HG02884 (cell line): ENCODE results near the gene SLC49A3.
A peak's percentile ranks its signal among the peaks of the same experiment; 100 is the strongest.
"Not testable (repeated sequence)": the region's sequence is repeated elsewhere in the genome, so short reads cannot be mapped to it uniquely, and the experiment has no call there.

Source experiments
- ATAC-seq: cut with Tn5 transposase; IDR thresholded peaks from one replicate; pipeline ENCODE4 v1.9.1; 2021; ENCODE audit warnings: mild to moderate bottlenecking, moderate library complexity; ENCODE audit not compliant: unreplicated experiment

The SLC49A3 gene

GRCh38 chr4:722169-722725 lies 33.3 kb upstream of the SLC49A3 start:
- no peak for ATAC-seq

GRCh38 chr4:721261-722168 lies 32.6 kb upstream of the SLC49A3 start:
- ATAC-seq: no peak

DNA sequence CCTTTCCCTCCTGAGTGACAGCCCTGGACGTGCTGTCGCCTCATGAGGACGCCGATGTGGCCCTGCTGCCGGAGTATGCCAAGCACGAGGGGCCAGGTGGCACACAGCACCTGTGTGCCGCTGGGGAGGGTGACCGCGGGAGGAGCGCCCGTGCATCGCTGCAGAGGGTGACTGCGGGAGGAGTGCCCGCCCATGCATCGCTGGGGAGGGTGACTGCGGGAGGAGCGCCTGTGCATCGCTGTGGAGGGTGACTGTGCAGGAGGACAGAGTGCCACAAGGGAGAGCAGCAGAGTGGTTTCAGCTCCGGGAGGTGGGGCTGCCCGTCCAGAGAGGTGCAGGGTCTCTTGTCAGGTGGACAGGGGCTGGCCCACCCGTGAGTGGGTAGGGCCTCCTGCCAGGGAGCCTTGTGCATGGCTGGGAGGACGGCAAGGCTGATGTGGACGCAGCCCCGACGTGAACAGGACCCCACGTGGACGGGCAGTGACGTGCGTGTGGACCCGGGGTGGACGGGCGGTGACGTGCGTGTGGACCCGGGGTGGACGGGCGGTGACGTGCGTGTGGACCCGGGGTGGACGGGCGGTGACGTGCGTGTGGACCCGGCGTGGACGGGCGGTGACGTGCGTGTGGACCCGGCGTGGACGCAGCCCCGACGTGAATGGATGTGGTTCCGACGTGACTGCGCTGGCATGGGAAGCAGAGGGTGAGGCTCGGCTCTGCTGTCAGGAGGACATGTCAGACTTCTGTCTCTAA lies 31.3 kb upstream of the SLC49A3 start:
- ATAC-seq: no peak

GRCh38 chr4:718460-718859 lies 29.5 kb upstream of the SLC49A3 start:
- no peak for ATAC-seq

GRCh38 chr4:717601-718320 lies 28.8 kb upstream of the SLC49A3 start:
- ATAC-seq: no peak

DNA sequence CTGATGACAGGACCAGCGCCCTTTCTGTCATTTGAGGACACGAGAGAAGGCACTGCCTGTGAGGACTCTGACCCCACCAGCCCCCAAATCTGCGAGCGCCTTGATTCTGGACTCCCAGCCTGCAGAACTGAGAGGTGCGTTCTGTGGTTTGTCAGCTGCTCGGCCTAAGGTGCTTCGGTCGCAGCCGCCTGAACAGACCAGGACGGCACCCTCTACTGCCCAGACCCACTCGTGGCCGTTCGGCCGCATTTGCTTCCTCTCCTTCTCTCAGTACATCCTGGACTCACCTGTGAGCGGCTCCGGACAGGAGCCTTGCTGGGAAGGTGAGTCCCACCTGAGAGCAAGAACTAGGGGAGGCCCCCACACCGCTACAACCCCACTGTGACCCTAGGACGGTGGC lies 25.1 kb upstream of the SLC49A3 start:
- ATAC-seq: no peak

DNA sequence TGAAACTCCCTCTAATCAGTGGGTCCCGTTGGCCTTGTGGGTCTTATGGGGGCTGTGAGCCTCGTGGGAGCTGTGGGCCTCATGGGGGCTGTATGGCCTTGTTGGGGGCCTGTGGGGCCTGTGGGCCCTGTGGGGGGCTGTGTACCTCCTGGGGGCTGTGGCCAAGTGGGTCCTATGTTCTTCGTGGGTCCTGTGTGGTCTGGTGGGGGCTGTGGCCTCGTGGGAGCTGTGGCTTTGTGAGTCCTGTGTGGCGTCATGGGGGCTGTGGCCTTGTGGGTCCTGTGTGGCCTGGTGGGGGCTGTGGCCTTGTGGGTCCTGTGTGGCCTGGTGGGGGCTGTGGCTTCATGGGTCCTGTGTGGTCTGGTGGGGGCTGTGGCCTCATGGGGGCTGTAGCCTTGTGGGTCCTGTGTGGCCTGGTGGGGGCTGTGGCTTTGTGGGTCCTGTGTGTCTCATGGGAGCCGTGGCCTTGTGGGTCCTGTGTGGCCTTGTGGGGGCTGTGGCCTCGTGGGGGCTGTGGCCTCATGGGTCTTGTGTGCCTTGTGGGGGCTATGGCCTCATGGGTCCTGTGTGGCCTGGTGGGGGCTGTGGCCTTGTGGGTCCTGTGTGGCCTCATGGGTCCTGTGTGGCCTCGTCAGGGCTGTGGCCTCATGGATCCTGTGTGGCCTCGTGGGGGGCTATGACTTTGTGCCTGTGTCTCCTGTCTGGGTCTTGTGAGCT lies 24.1 kb upstream of the SLC49A3 start:
- no peak for ATAC-seq

DNA sequence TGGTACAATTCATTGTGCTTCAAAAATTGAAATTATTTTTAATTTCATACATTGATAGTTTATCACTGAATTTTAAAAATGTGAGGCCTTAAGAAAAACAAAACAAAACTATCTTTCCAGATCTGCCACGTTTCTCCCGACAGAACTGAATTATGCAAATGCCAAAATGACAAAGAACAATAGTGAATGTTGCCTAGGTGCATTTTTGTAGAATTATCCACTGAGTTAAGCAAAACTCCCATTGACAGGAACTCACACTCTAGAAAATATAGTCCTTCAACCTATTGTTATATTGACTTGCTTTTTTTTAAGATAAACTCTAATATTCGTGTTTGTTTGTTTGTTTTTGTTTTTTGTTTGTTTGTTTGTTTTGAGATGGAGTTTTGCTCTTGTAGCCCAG lies 23.1 kb upstream of the SLC49A3 start:
- no peak for ATAC-seq

DNA sequence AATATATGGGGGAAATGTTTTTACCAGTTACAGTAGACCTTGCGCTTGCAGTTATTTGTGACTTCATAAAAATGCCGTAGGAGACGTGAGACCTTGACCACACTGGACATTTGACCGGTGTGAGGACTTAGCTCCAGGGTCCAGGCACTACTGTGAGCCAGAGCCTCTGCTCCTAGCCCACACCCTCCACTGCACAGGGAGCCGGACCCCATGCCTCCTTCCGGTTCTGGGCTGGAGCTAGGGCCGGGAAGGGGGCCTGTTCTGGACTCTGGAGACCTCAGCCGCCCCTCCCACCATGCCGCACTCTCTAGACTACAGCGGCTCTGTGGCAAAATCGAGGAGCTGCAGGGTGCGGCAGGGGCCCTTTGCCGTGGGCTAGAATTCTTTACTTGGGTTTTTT lies 22.0 kb upstream of the SLC49A3 start:
- no peak for ATAC-seq

- no peak for ATAC-seq
Observed at GRCh38 chr4:710116-710515, 21.2 kb upstream of the SLC49A3 start.

DNA sequence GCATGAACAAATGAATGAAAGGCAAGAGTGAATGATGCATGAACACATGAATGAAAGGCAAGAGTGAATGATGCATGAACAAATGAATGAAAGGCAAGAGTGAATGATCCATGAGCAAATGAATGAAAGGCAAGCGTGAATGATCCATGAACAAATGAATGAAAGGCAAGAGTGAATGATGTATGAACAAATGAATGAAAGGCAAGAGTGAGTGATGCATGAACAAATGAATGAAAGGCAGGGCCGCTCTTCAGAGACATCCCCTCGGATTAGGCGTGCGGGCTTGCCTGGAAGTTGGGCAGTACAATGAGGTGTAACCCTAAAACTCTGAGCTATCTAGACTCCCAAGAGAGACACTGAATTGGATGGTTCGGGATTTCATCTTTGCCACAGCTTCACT lies 20.4 kb upstream of the SLC49A3 start:
- ATAC-seq: no peak

GRCh38 chr4:708631-708933 lies 19.6 kb upstream of the SLC49A3 start:
- ATAC-seq: no peak

GRCh38 chr4:707929-708630 lies 19.1 kb upstream of the SLC49A3 start:
- no peak for ATAC-seq

DNA sequence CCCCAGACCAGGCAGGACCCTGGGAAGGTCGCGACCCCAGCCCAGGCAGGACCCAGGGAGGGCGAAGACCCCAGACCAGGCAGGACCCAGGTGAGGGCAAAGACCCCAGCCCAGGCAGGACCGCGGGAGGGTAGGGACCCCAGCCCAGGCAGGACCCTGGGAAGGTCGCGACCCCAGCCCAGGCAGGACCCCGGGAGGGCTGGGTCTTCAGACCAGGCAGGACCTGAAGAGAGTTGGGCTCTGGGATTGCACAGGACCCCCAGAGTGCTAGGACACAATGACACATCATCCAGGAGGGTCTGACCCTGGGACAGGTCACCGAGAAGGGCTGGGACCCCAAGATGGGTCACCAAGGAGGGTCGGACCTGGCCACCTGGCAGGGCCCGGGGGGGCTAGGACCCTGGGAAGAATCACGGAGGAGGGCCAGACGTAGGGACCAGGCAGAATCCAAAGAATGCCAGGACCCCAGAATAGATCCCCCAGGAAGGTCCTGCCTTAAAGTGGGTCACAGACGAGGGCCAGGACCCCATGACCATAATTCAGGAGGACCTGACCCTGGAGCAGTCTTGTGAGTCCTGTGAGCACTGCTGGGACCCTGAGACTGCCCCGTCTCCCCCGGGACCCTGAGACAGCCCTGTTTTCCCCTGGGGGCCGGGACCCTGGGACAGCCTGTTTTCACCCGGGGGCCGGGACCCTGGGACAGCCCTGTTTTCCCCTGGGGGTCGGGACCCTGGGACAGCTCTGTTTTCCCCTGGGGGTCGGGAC lies 18.1 kb upstream of the SLC49A3 start:
- ATAC-seq: no peak

DNA sequence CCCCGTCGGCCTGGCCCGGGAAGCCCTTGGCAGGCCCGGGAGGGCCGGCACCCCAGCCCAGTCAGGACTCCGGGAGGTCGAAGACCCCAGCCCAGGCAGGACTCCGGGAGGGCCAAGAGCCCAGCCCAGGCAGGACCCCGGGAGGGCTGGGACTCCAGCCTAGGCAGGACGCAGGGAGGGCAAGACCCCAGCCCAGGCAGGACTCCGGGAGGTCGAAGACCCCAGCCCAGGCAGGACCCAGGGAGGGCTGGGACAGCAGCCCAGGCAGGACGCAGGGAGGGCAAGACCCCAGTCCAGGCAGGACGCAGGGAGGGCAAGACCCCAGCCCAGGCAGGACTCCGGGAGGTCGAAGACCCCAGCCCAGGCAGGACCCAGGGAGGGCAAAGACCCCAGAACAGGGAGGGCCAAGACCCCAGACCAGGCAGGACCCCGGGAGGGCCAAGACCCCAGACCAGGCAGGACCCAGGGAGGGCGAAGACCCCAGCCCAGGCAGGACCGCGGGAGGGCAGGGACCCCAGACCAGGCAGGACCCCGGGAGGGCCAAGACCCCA lies 17.2 kb upstream of the SLC49A3 start:
- not testable (repeated sequence) for ATAC-seq

DNA sequence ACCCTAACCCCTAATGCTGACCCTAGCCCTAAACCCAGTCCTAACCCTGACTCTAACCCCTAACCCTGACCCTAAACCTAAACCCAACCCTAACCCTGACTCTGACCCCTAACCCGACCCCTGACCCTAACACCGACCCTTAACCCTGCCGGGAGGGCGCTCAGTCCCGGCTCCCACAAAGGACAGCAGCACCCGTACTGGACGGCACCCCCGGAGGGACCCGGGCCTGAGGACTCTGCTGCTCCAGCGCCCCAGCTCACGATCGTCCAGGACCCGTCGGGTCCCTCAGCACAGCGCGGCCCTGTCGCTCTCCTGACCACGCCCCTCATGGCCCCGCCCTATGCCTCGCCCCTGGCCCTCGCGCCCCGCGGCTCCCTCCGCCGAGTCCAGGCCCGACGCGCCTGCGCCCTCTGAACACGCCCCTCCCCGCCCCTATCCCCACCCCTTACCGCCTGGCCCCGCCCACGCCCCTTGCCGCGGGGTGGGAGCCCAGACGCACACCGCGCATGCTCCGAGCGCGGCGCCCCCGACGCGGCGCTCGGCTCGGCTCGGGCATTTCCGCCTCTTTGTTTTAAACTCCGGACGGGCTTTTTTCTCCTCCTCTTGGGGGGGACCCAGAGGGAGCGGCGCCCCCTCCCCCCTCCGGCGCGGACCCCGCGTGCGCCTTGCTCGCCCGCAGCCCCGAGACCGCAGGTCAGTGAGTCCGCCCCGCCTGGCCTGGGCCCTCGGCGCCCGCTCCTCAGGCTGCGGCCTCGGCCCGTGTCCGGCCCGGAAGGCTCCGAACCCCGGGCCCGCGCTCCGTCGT lies 16.5 kb upstream of the SLC49A3 start, which contains the start of gene PCGF3:
TSS of gene PCGF3 (plus strand) at position 555 of the 805 bp plus-strand sequence. CDS start 27,849 bp downstream, outside the sequence.
- ATAC-seq: peak; percentile 95

- ATAC-seq: no peak
Observed at GRCh38 chr4:704971-705277, 16.0 kb upstream of the SLC49A3 start.

DNA sequence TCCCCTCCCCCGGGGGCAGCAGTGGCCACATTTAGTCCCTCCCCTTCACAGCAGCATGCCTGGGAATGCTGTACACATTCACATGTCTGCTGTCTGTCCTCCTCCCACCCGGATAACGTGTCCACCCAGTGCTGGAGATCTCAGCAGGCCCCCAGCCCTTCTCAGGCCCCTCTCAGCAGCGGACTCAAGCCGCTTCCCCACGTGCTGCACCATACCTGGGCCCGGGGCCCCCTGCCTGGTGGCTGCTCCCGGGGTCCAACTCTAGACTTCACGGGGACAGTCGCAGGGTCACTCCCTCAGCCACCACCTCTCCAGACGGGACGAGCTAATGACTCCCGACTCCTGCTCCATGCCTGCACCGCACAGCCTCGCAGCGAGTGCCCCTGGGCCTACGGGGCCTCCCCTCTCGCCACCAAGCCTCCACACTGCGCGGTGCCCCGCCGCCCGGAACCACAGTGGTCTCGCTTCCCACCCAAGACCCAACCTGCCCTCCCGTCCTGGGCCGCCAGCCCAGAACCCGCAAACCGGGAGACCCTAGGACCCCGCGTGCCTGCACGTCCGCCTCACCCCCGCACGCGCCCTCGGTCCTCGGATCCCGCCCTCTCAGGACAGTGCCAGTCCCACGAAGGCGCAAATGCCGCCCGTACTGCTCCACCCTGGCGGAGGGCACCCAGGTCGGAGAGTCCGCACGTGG lies 15.4 kb upstream of the SLC49A3 start:
- no peak for ATAC-seq
